PFSK-1 (cell line): ENCODE results near the gene CIAO2B.

Experiments used
- FOXP2 ChIP-seq: optimal IDR thresholded peaks from 2 replicates; pipeline ENCODE3; 2011; ENCODE audit warnings: borderline replicate concordance, control low read depth, inconsistent platforms; ENCODE audit not compliant: insufficient read depth; ENCODE audit errors: extremely low read length, extremely low read depth
- POLR2AphosphoS5 ChIP-seq: IDR thresholded peaks from 2 replicates; pipeline ENCODE4 v1.6.1; 2012; ENCODE audit warnings: low read depth, mild to moderate bottlenecking, control low read depth, low read length, moderate library complexity
- REST ChIP-seq, 2 experiments: IDR thresholded peaks; 2 replicates each; pipeline versions ENCODE4 v1.6.1 to v1.8.0; 2011 to 2012; ENCODE audit warnings: low read depth in 2 of 2, low read length in 2 of 2, control low read depth in 1 of 2, inconsistent platforms in 1 of 2, mild to moderate bottlenecking in 1 of 2, moderate library complexity in 1 of 2; ENCODE audit not compliant: insufficient read depth in 1 of 2
- SIN3A ChIP-seq: IDR thresholded peaks from 2 replicates; pipeline ENCODE4 v1.6.1; 2012; ENCODE audit warnings: mild to moderate bottlenecking, low read length, moderate library complexity, borderline replicate concordance; ENCODE audit not compliant: insufficient read depth
- TAF1 ChIP-seq: IDR thresholded peaks from 2 replicates; pipeline ENCODE4 v1.6.1; 2012; ENCODE audit warnings: low read length, control low read depth, borderline replicate concordance; ENCODE audit not compliant: insufficient read depth

Gene CIAO2B

DNA sequence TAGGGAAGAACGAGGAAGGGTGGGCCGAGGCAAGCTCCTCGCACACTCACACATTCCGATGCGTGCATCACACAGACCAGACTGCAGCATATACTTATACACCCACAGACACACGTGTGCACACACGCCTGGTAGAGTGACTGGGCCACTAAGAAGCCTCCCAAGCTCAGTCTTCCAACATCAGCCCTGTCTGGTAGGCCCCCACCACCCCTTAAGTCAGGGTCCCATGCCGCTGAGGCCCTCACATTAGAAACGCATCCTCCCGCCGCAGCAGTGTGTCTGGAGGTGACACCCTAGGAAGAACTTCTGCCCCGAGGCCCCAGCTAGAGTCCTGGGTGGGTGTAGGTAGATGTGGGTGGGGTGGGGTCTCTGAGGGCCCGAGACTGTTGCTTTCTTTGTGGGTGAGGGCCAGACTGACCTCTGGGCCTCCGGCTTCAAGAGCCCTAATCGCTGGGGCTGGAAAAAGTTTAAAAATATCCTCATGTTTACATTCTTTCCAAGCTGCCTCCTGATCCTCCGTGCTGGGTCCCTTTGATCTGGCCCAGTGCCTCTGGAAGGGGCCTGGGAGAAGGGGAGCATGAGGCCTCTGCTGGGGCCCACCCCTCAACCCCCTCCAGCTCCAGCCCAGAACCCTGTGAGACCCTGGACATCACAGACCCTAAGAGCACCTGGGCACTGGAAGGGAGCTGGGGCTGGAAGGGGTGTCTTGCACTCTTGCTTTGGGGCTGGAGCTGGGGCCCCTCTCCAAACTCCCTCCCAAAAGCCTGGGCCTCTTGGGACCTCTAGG, 29.2 kb downstream of the CIAO2B start:
- no peak for TF ChIP-seq POLR2AphosphoS5
- no peak for TF ChIP-seq FOXP2
- no peak for TF ChIP-seq SIN3A
- no peak for TF ChIP-seq REST (IDR thresholded peaks at IDR 0.05; ENCODE audit: insufficient read depth in 1 of 2, low read depth in 2 of 2, low read length in 2 of 2)
- no peak for TF ChIP-seq TAF1

GRCh38 chr16:66904428-66904845, 29.8 kb downstream of the CIAO2B start:
- TF ChIP-seq POLR2AphosphoS5 (no peak), TAF1 (no peak), FOXP2 (no peak), SIN3A (no peak), REST (IDR thresholded peaks at IDR 0.05; ENCODE audit: insufficient read depth in 1 of 2, low read depth in 2 of 2, low read length in 2 of 2) (no peak)

- no peak for TF ChIP-seq POLR2AphosphoS5
- no peak for TF ChIP-seq REST (IDR thresholded peaks at IDR 0.05; ENCODE audit: insufficient read depth in 1 of 2, low read depth in 2 of 2, low read length in 2 of 2)
- TF ChIP-seq SIN3A: no peak
- no peak for TF ChIP-seq FOXP2
- TF ChIP-seq TAF1: no peak
Observed at GRCh38 chr16:66903544-66904427, 30.4 kb downstream of the CIAO2B start.

DNA sequence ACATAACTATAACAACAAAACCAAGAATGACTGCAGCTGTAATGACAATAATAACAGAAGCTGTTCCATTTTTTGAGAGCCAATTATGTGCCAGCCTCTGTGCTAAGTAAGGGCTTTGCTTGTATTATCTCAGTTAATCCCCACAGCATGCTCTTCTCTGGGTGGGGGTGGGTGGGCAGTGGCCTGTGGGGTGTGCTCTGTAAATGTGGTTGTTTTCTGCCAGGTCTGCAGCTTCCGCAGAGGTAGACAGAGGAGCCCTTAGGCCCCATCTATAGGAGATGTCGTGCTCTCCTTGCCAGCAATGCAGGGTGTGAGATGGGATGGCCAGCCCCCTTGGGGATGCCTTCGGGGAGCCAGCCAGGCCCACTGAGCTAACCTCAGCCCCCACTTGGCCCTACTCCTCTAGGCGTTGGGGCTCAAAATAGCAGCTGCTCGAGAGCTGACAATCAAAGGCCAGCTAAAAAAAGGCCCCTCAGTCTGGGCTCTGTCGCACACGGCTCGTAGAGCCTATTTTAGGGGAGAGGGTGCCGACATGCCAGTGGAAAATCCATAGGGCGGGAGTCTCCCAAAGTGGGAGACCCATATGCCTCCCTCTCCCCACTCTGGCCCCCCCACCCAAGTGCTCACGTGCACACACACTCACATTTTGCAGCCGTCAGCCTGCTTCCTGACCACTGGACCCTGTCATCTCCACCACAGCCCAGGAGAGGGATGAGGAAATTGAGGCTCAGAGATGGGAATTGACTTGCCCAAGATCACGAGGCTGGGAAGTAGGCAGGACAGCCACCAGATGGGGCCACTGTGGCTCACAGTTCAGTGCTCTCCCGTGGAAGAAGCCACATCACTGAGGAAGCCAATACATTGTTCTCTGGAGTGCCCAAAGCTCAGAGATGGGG, 31.3 kb downstream of the CIAO2B start:
- TF ChIP-seq SIN3A (no peak), FOXP2 (no peak), REST (IDR thresholded peaks at IDR 0.05; ENCODE audit: insufficient read depth in 1 of 2, low read depth in 2 of 2, low read length in 2 of 2) (no peak), POLR2AphosphoS5 (no peak)
